CMK (cell line): ENCODE measurements around the gene STON2.

Source experiments
- DNase-seq: peaks from one replicate; pipeline ENCODE4 v3.0.0-alpha.2; 2010; ENCODE audit warnings: low read depth

STON2 gene

DNA sequence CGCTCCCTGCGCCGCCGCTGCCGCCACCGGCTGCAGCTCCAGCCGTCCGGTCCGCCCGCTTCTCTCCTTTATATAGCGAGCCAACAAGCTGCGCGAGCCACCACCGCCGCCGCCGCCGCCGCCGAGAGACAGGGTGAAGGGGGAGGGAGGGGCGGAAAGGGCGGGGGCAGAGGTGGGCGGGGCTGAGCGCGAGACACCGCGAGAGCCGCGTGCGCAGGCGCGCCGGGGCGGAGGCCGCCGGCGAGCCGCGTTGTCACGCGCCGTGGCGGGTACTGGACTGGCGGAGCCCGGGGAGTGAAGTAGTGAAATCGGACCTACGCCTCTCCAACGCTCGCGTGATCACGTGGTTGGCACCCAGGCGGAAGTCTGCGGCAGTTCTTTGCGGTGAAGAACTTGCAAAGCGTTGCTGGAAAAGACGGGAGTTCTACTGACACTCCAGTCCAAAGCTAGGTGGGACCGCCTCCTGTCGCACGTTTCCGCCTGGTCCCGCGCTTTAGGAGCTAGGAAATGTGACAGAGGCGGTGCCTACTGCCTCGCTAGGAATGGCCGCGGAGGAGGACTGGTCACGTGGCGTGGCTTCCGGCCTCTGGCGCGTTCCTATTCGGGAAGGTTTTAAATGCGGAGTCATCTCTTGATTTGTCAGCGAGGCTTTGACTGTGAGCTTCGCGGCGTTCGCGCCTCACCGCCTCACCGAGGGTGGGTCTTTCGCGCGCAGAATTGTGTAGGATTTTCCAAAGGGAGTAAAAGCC lies 179.1 kb downstream of the STON2 start, which contains the start of gene GTF2A1:
TSS of gene GTF2A1 (minus strand) at position 130 of the 749 bp plus-strand sequence. CDS start 441 bp downstream, outside the sequence.
- peak; percentile 82 for DNase-seq

DNA sequence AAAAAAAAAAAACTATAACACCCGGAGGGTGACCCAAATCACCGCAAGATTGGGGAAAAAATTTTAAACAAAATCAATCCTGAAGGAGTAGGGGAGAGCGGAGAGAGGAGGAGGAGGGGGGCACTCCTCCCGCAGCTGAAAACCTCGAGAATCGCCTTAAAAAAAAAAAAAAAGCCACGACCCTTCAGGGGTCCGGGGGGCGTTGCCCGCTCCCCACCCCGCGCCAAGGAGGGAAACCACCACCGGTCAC lies 179.6 kb downstream of the STON2 start:
- DNase-seq = no peak

DNA sequence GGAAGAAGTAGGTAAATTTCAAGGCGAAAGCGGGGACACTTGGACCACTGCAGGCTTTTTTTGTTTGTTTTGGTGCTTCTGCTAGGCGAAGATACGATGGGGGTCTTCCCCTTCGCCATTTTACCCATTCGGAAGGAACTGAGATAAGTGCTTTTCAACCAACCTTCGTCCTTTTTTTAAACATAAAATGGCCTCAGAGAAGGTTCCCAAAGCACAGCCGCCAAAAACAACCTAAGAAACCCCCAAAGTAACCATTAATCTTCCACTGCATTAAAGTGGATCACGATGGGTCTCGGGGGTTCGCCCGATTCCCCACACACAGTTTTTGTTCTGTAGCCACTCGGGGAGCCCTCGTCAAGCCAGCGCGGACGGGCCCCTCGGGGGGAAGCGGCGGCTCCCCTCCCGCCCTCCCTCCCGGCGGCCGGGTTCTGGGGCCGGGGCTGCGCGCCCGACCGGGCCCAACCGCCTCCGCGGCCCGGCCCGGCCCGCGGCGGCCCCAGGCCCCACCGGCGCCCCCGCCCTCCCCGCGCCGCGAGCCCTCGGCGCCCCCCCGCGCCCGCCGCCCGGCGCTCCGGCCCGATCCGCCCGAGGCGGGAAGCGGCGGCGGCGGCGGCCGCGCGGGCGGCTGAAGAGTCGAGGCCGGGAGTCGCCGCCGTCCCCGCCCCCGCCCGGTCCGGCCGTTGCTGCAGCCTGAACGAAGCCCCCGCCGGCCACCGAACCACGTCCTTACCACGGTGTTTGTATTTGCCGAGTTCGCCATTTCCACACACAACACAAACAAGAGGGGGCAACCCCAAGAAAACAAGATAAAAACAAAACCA lies 180.2 kb downstream of the STON2 start:
- DNase-seq = no peak

DNA sequence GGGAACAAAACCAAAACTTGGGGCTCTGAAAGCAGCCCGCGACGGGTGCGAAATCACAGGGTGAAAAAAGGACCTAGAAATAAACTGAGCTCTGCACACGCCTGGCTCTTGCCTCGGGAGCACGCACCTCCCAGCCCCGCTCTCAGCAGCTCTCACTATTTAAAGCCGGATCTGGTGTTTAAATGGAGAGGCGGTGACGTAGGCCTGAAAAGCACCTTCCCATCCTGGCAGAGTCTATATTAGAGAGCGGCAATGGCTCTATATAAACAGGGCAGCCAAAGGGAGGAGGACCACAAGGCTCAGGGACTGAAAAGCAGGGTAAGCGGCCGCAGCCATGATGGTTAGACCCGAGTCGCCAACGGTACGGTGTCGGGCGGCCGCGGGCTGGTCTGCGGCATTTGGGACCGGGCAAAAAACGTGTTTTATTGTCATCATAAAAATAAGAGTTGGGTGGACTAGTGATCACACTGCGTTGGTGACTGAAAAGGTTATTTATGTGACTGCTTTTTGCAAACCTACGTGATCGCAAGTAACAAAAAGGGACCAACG lies 180.8 kb downstream of the STON2 start:
- DNase-seq = peak; percentile 36

DNA sequence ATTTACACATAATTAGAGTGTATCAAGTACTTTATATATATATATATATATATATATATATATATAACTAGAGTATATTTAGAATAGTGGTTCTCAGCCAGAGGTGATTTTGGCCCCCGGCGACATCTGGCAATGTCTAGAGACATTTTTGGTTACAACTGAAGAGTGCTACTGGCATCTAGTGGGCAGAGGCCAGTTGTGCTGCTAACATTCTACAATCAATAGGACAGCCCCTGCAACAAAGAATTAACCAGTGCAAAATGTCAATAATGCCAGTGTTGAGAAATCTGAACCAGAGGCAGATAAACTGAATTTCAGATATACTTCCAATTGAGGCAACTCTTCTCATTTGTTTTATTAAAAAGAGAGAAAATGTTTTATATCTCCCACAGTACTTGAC lies 188.3 kb downstream of the STON2 start:
- DNase-seq = no peak
